ENCODE measurements around the gene INKA1.
A peak's percentile ranks its signal among the peaks of the same experiment; 100 is the strongest.
"Not testable (repeated sequence)": the region's sequence is repeated elsewhere in the genome, so short reads cannot be mapped to it uniquely, and the experiment has no call there.

INKA1 gene

GRCh38 chr3:49805367-49805782 is 2.3 kb downstream of the INKA1 start:
- peak; percentile 48 for DNase-seq (ENCODE audit: low spot score)
- TF ChIP-seq CTCF (IDR thresholded peaks at IDR 0.05; ENCODE audit: extremely low read depth, missing control alignments) = no peak

- TF ChIP-seq CTCF (IDR thresholded peaks at IDR 0.05; ENCODE audit: extremely low read depth, missing control alignments) = no peak
- peak; percentile 64 for DNase-seq (ENCODE audit: low spot score)
Measured at GRCh38 chr3:49805897-49806701, 3.0 kb downstream of the INKA1 start.

- DNase-seq (ENCODE audit: low spot score) = no peak
- no peak for TF ChIP-seq CTCF (IDR thresholded peaks at IDR 0.05; ENCODE audit: extremely low read depth, missing control alignments)
Measured at GRCh38 chr3:49806850-49807249, 3.8 kb downstream of the INKA1 start.

- peak; percentile 34 for DNase-seq (ENCODE audit: low spot score)
- TF ChIP-seq CTCF (IDR thresholded peaks at IDR 0.05; ENCODE audit: extremely low read depth, missing control alignments) = no peak
Measured at GRCh38 chr3:49807431-49808114, 4.5 kb downstream of the INKA1 start.

GRCh38 chr3:49812916-49813496 is 9.9 kb downstream of the INKA1 start:
- no peak for TF ChIP-seq CTCF (IDR thresholded peaks at IDR 0.05; ENCODE audit: extremely low read depth, missing control alignments)

GRCh38 chr3:49813497-49814174 is 10.6 kb downstream of the INKA1 start, which contains the start of gene UBA7:
Gene UBA7, minus strand, starts transcription at chr3:49813953. Its CDS starts 166 bp downstream, at chr3:49813787.
- no peak for TF ChIP-seq CTCF (IDR thresholded peaks at IDR 0.05; ENCODE audit: extremely low read depth, missing control alignments)
- peak; percentile 82 for DNase-seq (ENCODE audit: low spot score)

More at GRCh38 chr3:49812916-49813496, 9.9 kb downstream of the INKA1 start:
- DNase-seq (ENCODE audit: low spot score) = no peak

GRCh38 chr3:49823131-49823530 is 20.1 kb downstream of the INKA1 start:
- not testable (repeated sequence) for DNase-seq (ENCODE audit: low spot score)

Data from GM20000 (cell line).